NOMO-1 (cell line): ENCODE measurements around the gene ABCA5.

ENCODE experiments used
- DNase-seq, 2 experiments: peaks; one replicate each; lab custom pipeline; 2025; ENCODE audit not compliant: unreplicated experiment in 2 of 2; lab: John Stamatoyannopoulos, UW

The ABCA5 gene

GRCh38 chr17:69269131-69269998 lies 57.6 kb downstream of the ABCA5 start:
- peak in 1 of 2 experiments; percentile 24 for DNase-seq

GRCh38 chr17:69268543-69269014 lies 58.4 kb downstream of the ABCA5 start:
- DNase-seq: no peak

GRCh38 chr17:69267219-69267618 lies 59.7 kb downstream of the ABCA5 start:
- no peak for DNase-seq

GRCh38 chr17:69265873-69266272 lies 61.1 kb downstream of the ABCA5 start:
- DNase-seq: no peak

- DNase-seq: no peak
These were observed 72.7 kb downstream of the ABCA5 start for GRCh38 chr17:69254187-69254586.

- DNase-seq: no peak
These were observed 76.3 kb downstream of the ABCA5 start for GRCh38 chr17:69250641-69251040.

- DNase-seq: peak; percentile 11 to 67
These were observed 80.1 kb downstream of the ABCA5 start for GRCh38 chr17:69246726-69247375.

- no peak for DNase-seq
These were observed 80.7 kb downstream of the ABCA5 start for GRCh38 chr17:69246202-69246601.

GRCh38 chr17:69245617-69246016 lies 81.3 kb downstream of the ABCA5 start:
- no peak for DNase-seq

GRCh38 chr17:69239611-69240600 lies 87.0 kb downstream of the ABCA5 start:
- no peak for DNase-seq

- no peak for DNase-seq
These were observed 90.0 kb downstream of the ABCA5 start for GRCh38 chr17:69236946-69237345.

GRCh38 chr17:69236464-69236863 lies 90.5 kb downstream of the ABCA5 start:
- DNase-seq: no peak

- peak; percentile 85 to 87 for DNase-seq
These were observed 91.4 kb downstream of the ABCA5 start for GRCh38 chr17:69235338-69236058.

- no peak for DNase-seq
These were observed 94.3 kb downstream of the ABCA5 start for GRCh38 chr17:69232650-69233049.

GRCh38 chr17:69231521-69231920 lies 95.4 kb downstream of the ABCA5 start:
- DNase-seq: no peak

- DNase-seq: no peak
These were observed 96.0 kb downstream of the ABCA5 start for GRCh38 chr17:69230939-69231338.

- no peak for DNase-seq
These were observed 98.4 kb downstream of the ABCA5 start, which contains the start of gene ABCA10 for GRCh38 chr17:69228576-69228975. Gene ABCA10, minus strand, starts transcription at chr17:69228824. Its CDS starts 3,466 bp downstream, at chr17:69225358.

GRCh38 chr17:69228018-69228417 lies 98.9 kb downstream of the ABCA5 start:
- DNase-seq: peak in 1 of 2 experiments; percentile 39

- DNase-seq: peak in 1 of 2 experiments; percentile 47
These were observed 99.4 kb downstream of the ABCA5 start for GRCh38 chr17:69227541-69227940.

- DNase-seq: no peak
These were observed 103.1 kb downstream of the ABCA5 start for GRCh38 chr17:69223809-69224208.
